GM08714 (cell line): Measurements from ENCODE around the gene ADAMTS9.

Experiments used
- H3K4me3 ChIP-seq: fragments of 200-500 bp; sonication (Bioruptor generic); 2 replicates; pipeline ENCODE4 v1.5.1; 2014; ENCODE audit warnings: mild to moderate bottlenecking, low read length, inconsistent platforms
- ZNF274 ChIP-seq: IDR thresholded peaks from 2 replicates; pipeline ENCODE4 v1.6.1; 2012; ENCODE audit warnings: mild to moderate bottlenecking, low read depth, low read length

Gene ADAMTS9

DNA sequence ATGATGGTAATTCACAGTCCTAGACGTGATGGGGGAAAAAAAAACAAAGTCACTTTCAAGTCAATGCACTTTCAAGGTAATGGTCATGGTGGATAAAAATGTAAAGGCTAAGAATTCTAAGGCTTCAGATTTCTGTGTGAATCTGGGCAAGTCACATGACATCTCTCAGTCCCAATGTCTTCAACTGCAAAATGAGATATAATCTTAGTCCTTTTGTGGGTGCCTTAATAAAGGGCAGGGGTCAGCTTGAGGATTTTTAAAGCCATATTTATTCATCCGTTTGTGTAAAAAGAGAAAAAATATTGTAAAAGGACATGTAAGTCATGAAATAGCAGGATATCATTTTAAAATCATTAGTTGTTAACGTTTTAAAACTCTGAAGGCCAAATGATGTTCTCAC, 83.5 kb downstream of the ADAMTS9 start:
- TF ChIP-seq ZNF274, result no peak
- no peak overlapping the region for H3K4me3 ChIP-seq

DNA sequence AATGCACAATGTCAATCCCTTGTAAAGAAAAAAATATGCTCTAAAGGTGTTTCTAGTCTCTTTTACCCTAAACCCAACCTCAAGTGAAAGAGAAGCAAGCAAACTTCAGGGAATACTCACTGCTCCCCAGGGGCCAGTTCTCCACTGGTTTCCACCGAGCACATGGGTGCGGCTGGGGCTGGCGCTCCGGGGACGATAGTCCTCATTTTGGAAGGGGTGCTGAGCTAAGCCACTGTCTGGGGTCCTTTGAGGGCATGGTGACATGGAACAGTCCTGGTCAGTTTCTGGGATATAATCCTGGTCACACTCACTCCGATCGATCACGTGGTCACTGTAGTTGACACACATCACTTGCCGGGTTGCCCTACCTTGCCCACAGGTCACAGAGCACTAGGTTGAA, 86.0 kb downstream of the ADAMTS9 start:
- no peak for TF ChIP-seq ZNF274
- H3K4me3 ChIP-seq, result no peak overlapping the region

DNA sequence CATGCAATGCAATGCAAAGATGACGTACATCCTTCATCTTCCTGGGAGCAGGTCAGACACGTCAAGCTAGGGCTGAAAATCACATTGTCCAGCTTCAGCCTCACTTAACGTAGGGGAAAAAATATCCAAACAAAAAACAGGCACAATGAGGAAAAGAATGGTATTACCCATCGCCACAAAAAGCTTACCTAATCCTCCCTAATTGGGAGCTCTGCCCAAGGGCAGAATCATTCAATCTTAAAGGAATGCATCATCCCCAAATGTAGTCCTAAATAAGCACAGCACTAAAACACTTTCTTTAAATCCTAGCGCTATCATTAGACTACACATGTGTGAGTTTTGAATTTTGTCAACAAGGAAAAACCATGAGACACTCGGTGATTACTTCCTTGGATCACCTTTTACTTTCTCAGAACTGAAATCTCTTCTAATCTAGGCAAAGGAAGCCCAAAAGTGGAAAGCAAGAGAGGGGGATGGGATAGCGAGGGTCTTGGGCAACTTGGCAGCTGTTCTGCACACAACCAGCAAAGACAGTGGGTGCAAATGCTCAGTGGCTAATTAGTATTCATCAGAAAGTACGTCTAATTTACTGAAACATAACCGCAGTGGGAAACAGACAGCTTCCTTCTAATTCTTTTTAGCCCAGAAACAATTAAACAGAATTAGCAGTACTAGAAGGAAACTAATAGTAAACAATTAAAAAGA, 87.4 kb downstream of the ADAMTS9 start:
- no peak overlapping the region for H3K4me3 ChIP-seq
- no peak for TF ChIP-seq ZNF274

DNA sequence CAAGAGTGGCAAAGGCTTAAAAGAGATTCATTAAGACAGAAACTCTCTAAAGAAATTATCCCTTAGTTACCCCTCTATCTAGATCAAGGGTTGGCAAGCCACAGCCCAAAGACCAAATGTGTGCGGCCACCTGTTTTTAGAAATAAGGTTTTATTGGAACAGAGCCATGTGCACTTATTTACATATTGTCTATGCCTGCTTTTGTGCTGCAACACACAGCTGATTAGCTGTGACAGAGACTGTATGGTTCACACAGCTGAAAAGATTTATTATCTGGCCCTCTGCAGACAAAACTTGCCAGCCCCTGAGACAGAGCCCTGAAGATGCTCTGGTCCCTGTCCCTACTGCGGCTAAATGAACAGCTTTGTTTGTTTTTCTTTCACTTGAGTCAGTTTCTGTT, 88.1 kb downstream of the ADAMTS9 start:
- no peak for TF ChIP-seq ZNF274
- no peak overlapping the region for H3K4me3 ChIP-seq

DNA sequence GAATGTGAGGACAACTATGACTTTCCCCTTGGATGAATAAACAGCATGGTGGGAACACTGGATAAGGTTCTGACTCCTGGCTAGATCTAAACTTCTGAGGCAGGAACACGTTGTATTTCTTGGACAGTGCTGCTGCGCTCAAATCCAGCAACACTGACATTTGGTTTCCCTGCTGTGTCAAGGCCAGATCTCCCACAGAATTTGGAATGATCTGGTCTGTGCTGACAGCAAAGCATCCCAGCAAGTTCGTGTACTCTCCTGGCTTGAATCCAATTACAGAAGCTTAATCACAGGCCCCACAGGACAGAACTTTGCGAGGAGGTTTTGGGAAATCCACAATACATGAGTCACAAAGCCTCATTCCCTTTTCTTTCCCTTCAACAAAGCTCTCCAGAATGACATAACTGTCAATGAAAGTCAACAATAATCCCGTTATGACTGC, 92.5 kb downstream of the ADAMTS9 start:
- TF ChIP-seq ZNF274, result no peak
- H3K4me3 ChIP-seq, result no peak overlapping the region

DNA sequence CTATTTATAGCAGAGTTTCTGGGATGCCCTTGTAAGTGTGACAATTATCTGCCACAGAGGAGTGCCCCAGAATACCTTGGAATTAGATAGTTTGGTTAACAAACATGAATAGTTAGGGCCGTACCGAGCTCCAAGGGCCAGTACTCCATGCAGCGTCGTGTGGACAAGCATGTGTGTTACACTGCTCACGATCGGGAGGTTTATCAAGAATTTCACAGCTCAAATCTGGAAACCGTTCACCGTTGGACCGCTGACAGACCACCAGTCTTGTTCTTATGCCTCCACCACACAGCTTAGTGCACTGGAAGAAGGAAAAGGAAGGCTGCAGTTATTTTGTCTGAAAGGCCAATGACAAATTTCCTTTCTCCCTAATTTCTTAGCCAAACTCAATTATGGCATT, 93.7 kb downstream of the ADAMTS9 start:
- no peak overlapping the region for H3K4me3 ChIP-seq
- TF ChIP-seq ZNF274, result no peak

DNA sequence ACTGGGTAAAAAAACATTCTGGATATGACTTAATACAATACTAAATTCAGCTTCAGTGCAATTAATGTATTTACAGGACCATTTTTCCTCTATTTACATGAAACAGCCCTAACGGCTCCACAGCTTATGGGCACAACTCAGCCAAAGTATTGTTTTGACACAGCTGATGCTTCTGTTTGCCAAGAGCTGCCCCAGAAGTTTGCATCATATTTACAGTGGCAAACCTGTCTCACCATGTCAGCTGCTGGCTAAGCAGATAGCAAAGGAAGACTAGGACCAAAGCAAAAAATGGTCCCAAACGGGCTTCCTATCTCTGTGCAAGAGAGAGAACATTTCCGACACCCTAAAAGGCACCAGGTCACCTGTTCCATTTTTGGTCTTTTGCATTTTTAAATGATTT, 94.5 kb downstream of the ADAMTS9 start:
- no peak for TF ChIP-seq ZNF274
- H3K4me3 ChIP-seq, result no peak overlapping the region

DNA sequence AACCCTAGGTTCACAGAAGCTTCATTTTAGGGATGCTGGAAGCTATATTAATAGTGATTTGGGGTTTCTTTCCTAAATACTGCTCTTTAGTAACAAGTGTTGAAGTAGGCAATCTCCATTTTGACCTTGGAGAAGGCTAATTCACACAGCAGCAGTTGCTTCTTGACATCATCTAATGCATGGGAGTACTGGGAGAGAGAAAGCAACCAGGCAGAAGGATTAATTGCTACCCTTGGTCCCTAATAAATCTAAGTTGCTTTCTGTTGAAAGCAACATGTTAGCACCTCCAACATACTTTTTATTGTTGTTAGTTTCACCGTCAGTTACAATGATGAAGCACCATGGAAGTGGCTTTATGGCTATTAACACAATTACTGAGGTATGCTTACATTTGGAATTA, 96.2 kb downstream of the ADAMTS9 start:
- H3K4me3 ChIP-seq, result no peak overlapping the region
- TF ChIP-seq ZNF274, result no peak

DNA sequence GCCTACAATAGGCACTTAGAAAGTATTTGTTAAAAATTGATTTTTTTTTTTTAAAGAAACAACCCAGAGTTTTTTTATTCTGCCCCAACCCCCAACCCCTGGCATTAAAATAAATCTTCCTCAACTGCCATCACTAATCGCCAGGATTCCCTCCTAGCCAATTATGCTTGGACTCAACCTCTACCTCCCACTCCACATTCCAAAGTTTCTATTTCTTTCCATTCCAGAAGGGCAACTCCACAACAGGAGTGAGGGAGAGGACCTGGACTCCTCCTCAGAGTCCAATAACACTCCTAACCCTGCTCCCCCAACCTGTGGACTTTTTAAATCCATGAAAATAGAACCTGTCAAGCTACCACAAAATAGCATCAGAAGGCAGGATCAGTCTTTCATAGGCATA, 99.4 kb downstream of the ADAMTS9 start:
- no peak overlapping the region for H3K4me3 ChIP-seq
- TF ChIP-seq ZNF274, result no peak

DNA sequence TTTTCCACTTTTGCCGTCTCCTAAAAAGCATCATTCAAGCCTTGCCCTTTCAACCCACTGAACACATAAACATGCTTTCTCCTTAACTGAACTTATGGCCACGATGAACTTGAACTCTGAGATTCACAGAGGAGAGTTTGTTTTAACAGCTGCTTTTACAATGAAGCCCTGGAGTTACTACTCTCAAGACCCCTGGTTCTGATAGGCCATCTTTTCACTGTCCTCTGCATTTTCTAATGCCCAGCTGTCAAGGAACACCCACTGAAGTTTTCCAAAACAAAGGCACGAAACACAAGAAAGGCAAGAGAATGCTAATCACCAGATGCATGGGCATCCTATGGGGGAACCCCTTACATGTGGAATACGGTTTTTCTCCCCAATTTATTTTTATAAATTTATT, 100.8 kb downstream of the ADAMTS9 start:
- no peak for TF ChIP-seq ZNF274
- no peak overlapping the region for H3K4me3 ChIP-seq

DNA sequence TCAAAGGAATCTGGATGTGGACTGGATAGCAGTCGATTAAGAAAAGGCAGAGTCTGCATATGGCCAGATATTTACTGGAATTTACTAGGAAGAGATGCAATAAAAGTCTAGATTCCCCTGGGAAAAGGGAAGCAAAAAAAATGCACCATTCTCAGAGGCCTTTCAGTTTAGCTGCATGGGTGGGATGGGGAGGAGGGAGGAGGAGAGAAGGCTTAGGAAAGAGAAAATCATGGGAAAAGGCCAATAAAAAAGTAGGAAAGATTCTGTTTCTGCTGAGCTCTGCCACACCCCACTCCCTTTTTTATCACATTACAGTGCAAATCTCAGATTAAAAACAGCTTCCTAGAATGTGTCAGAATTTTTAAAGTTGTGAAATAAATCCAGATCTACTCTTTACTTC, 103.6 kb downstream of the ADAMTS9 start:
- TF ChIP-seq ZNF274, result no peak
- H3K4me3 ChIP-seq, result no peak overlapping the region

DNA sequence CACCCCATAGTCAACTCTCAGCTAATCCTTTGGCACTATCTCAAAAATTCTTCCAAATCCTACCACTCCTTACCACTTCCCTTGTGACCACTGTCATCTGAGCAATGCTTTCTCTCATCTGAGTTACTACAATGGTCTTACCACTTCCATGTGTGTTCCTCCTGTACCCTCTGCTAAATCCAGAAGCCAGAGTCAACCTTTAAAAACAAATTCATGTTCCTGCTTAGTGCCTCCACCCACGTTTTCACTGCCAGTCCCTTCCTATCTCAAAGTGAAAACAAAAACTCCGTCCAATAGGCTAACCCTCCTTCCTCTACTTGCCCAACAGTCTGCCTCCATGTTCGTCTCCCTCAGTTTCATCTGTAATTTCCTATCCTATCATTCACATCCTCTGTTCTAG, 109.0 kb downstream of the ADAMTS9 start:
- no peak overlapping the region for H3K4me3 ChIP-seq
- TF ChIP-seq ZNF274, result no peak

DNA sequence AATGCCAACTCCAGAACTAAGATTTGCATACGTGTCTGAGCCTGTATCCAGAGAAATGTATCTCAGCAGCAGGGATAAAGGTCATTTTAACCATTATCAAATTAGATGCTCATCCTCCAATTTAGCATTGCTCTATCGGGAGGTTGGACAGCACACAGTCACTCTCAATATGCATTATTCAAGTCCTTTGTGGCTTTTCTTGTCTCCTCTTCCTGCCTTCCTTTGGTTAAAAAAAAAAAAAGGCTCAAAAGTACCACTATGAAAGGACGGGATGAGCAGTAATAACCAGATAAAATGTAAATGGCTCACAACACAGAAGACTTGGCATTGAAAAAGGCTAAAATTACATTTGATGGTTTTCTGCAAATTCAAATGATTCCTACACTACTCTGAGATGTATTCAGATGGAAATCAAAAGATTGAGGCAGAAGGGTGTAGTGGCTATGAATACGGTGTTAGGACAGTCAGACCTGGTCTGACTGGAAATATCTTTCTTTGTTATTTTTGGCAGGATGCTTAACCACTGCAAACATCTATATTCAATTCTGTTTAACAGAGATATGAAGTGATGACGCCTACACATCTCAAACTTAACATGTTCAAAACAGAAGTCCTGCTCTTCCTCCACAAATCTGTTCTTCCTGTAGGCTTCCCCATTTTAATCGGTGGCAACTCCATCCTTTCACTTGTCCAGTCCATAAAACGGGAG, 109.6 kb downstream of the ADAMTS9 start:
- no peak overlapping the region for H3K4me3 ChIP-seq
- TF ChIP-seq ZNF274, result no peak

DNA sequence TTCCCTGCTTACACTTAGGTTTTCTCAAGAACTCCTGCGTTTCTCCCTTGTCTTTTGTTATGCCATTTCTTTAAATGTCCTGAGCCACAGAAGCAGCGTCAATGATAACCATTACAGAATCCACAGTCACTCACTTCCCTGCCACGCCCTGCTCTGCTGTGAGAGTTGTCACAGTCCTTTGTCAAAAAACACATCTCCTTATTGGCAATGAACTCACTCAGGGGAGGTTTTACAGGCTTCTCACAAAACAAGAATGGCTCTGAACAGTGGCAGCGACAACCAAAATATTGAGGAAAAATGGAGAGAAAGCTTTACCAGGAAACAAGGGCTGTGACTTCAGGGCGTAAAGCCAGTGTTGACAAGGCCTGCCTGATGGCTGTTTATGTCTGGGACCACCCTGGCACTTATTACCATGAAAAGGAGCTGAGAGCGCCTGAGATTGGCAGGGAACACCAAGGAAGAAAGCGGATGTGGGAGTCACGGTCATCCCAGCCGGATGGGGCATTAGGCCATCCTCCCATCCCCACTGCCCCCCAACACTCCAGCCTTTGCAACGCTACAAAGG, 111.5 kb downstream of the ADAMTS9 start:
- no peak overlapping the region for H3K4me3 ChIP-seq
- no peak for TF ChIP-seq ZNF274

DNA sequence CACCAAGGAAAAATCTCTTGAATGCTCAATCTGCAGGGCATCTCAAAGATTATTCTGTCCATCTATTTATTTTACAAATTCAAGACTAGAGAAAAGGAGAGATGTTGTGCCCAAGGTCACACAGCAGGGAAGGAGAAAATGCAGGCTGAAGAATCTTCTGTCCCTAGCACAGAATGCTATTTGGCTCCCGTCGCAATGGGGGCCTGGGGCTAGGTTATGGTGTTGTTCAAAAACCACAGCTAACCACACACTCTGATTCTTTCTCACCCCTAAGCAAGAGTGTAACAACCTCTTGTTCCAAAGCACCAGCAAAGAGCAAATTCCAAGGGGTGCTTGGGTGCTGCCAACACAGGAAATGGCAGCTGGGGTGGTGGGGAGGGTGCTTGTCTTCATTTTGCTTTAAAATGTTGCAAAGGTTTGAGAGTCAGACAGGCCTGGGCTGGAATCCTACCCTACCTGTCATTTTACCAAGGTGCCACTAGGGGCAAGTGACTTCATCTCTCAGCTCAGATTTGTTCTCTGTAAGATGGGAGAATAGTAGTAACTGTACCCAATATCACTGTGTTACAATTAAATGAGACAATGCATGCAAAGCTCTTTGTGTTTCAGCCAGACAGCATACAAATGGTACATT, 112.5 kb downstream of the ADAMTS9 start:
- no peak overlapping the region for H3K4me3 ChIP-seq
- TF ChIP-seq ZNF274, result no peak
